GM19099 (cell line): ENCODE data around the gene SPATA1.

Experiments
- POLR2A ChIP-seq: IDR thresholded peaks from 3 replicates; pipeline ENCODE4 v1.6.1; 2011; ENCODE audit warnings: low read depth; ENCODE audit not compliant: insufficient read length; ENCODE audit errors: extremely low read depth

Gene SPATA1, protein sequence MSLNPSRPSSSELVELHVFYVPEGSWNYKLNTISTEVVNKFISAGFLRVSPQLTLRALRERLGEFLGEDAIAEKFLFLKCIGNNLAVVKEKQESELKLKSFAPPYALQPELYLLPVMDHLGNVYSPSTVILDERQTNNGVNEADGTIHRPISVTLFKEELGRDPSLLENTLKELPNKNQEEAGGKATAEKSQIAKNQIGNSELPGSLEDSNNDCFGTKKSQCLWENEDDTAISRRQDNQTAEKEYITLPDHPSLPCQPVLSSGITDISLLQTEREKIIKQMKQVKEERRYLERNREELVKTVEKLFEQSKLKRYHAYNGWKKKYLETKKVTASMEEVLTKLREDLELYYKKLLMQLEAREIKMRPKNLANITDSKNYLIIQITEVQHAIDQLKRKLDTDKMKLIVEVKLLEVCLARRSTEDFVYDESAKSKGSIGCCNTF

DNA sequence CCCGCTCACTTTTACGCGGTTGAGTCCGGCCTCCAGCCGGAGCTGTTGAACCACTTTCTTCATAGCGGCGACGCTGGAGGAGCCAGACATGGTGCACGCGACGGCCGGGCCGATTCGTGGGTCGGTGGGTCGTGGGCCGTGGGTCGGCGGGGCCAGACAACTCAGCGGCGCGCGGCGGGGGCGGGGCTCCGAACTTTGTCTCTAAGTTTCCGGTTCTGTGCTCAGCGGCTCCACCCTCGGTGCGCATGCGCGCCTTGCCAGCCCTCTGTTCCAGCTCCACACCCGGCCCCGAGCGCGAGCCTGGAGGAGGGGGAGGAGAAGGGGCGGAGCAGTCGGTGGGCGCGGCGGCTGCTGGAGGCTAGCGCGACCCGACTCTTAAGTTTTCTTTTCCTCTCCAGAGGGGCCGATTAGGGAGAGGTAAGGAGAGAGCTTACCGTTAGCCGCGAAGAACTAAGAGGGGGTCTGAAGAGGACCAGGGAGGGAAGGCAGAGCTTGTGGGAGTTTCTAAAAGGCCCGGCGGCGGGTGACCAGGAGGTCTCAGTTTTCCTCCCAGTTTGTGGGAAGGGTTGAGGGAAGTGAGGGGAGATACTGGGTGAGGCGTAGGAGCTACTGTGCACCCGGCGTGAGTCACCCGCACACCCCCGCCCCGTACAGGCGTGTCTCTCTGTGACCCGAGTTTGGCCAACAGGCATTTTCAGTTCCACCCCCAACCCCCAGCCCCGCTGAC lies at the start of gene SPATA1, which contains the start of gene GNG5:
Gene SPATA1 (plus strand): TSS at position 385 of the 727 bp plus-strand sequence. CDS start 9,974 bp downstream, outside the sequence.
Gene GNG5 (minus strand): TSS at position 580 of the 727 bp plus-strand sequence. CDS start 490 bp downstream, at position 90.
- TF ChIP-seq POLR2A = peak; percentile 82

DNA sequence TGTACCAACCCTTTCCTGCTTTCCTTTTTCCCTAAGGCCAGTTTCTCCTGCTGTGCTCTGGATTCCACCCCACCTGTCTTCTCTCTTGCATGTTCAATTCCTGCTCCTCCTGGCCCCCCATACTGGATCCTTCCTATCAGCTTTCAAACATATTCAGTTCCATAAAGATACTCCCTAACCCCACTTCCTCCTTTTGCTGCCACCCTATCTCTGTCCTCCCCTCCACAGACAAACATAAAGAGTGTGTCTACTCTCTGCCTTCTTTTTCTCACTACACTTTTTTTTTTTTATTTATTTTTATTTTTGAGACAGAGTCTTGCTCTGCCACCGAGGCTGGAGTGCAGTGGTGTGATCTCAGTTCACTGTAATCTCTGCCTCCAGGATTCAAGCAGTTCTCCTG lies 44.1 kb upstream of the SPATA1 start:
- TF ChIP-seq POLR2A = no peak

DNA sequence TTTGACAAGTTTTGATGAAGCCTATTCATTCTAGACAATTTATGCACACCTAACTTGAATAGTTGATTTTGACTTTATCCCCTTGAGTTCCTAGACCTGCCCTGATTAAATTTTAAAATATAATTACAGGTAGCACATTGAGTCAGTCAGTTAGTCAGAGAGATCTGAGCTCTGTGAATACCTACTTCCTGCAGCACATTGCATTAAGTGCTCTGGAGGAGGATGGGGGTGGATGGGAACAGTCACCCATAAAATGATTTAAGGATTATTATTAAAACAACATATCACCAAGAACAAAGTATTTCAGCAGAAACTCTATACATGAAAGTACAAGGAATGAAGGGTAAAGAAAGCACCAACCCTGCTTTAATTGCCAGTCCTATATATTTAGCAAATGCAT lies 38.9 kb upstream of the SPATA1 start:
- TF ChIP-seq POLR2A = no peak

DNA sequence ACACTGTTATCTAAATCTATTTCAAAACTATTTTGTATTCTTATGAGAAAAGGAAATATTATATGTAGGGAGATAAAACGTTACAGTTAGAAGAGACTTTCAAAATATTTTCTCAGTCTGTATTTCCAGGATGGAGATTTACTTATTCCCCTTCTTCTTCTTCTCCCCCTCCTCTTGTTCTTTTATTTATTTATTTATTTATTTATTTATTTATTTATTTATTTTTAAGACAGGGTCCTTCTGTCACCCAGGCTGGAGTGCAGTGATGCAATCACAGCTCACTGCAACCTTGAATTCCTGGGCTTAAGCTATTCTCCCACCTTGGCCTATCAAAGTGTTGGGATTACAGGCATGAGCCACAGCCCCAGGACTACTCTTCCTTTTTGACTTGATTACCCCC lies 30.0 kb upstream of the SPATA1 start:
- TF ChIP-seq POLR2A = no peak

DNA sequence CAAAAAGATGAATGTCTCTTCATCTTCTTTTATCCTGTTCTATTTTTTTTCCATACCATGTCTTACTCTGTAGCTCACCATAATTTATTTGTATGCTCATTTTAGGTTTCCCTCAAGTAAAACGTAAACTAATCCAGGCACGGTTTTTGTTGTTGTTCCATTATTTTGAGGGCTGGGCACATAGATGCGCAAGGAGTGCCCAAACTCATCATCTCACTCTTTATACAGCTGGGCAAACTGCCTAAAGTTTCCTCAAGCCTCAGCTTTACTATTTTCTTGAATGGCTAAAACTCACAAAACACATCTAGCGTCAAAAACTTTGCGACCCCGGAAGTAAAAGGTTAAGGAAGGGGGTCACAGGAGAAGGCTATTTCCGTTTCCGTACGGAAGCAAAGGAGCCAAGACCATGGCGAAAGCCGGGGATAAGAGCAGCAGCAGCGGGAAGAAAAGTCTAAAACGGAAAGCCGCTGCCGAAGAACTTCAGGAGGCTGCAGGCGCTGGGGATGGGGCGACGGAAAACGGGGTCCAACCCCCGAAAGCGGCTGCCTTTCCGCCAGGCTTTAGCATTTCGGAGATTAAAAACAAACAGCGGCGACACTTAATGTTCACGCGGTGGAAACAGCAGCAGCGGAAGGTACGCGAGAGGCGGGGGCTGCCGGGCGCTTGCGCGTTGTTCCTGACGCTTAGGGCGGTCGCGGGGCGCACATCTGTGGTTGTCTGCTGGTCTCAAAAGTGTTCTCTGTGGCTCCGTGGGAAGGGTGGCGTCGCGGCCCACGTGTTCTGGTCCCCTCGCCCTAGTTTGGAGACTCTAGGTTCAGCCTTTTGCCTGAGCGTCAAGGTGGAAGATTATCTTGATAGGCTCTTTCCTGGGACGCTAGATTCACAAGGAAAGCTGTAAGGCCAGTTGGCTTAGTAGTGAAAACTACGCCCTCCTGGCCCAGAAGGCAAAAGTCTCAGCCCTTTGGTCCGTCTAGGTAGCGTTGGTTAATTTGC lies 27.0 kb upstream of the SPATA1 start, which contains the start of gene RPF1:
Gene RPF1 (plus strand): TSS at position 391 of the 993 bp plus-strand sequence. CDS start 16 bp downstream, at position 407.
- peak; percentile 77 for TF ChIP-seq POLR2A

DNA sequence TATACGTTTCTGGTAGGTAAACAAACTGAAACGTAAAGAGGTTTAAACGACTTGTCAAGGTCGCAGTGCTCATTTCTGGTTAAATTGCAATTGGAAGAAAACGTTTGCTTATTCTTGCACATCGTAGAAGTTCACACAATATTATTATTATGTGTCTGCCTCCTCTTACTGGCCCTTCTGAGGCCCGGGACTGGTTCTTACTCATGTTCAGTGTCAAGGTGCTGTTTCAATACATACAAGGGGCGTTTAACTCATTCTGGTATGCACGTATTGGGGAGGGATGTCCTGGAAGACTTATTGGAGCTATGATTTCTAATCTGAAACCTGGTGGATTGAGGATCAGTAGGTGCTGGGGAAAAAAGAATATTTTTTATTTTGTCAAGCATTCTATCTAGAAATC lies 26.2 kb upstream of the SPATA1 start:
- TF ChIP-seq POLR2A = no peak

DNA sequence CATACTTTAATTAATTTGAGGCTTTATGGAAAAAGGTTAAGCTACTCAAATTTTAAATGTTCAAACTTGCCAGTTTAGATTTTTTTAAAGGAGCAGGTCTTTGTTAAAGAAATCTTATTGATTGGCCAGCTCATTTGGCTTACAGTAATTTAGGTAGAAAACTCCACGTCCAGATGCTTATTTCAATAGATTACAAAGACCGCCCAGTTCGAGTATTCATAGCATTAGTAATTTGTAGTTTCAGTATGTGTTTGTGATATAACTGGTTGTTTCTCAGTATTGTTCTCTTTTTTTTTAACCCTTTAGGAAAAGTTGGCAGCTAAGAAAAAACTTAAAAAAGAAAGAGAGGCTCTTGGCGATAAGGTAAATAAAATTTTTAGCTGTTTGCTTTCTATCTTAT lies 25.5 kb upstream of the SPATA1 start:
- no peak for TF ChIP-seq POLR2A

DNA sequence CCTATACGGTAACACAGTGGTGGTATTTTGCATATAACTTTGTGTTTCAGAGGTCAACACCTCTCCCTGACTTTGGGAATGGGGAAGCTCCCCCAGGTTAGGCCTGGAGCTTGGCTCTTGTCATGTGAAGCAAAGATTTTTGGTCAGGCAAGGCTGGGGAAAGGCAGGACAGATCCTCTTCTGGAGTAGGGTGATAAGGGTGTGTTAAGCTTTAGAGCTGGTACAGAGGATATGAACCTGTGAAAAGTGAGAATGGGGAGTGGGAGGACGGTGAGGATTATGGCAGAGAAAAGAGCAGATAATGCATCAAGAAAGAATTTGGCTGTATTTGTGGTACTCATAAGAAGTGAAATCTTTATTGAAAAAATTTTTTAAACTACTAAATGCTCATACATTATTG lies 24.9 kb upstream of the SPATA1 start:
- TF ChIP-seq POLR2A = no peak

DNA sequence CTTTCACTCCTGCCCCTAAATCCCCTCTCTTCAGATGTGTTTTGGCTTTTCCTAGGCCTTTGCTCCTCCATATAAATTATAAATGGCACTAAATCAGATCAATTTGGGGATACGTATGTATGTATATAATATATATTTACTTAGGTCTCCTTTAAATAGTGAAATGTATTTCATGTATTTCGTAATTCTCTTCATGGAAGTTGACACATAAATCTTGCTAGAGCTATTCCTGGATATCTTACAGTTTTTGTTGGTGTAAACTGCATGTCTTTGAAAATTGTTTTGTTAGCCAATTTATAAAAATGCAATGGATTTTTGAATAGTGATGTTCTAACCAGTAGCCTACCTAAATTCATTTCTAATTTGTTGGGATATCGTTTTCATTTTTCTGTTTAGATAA lies 18.1 kb upstream of the SPATA1 start:
- TF ChIP-seq POLR2A = no peak

DNA sequence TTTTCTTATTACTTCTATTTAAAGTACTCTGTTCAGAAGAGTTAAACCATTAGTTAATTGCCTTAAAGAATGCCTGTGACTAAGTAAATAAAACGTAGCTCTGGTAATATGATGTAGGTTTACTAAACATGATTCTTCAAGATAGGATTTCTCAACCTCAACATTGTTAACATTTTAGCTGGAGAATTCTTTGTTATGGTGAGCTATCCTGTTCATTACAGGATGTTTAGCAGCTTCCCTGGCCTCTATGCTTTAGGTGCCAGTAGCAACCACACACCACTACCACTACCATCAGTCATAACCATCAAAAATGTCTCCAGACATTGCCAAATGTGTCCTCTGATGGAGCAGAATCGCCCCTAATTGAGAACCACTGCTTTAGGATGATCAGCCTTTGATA lies 16.4 kb upstream of the SPATA1 start:
- TF ChIP-seq POLR2A = no peak

DNA sequence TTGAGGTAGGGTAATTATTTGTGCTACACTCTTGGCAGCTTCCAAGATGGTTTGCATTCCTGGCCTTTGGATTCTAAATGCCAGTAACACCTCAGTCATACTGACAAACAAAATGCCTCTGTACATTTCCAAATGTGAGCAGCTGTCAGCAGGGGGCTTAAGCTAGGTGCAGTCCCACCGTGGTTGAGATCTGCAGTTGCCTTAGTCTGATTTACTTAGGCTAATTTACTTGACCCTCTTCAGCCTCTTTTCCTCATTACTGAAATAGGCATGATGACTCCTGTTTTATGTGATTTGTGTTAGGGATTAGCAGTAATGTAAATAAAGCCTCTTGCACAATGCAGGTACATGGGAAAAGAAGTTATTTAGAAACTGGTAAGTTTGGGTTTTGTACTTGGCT lies 13.5 kb upstream of the SPATA1 start:
- TF ChIP-seq POLR2A = no peak

DNA sequence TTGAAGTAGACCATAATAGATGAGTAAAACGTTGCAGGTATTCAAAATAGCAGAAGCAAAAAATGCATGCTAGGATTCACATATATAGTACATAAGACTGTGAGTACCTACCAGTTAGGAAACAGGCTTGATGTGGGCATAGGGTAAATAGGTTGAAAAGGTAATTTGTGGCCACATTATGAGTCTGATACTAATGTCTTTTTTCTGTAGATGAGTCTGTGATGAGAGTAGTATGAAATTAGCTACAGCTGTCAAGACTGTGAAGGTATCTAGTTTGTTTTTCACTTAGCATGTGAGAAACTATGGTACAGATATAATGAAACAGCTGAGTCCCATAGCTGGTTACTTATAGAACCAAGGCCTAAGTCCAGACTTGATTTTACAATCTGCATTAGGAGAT lies 12.4 kb upstream of the SPATA1 start:
- no peak for TF ChIP-seq POLR2A

DNA sequence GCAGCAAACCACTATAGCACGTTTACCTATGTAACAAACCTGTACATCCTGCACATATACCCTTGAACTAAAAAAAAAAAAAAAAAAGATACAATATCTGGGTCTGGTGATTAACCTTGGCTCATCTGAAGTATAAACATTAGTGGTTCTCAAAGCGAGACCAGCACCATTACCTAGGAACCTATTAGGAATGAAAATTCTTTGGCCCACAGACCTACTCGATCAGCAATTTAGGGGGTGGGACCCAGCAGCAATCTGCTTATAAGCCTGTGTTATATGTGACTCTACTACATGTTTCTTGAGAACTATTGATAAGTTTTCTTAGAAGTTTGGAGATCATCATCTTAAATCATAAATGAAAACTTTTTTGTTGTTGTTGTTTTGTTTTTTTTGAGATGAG lies 9.7 kb upstream of the SPATA1 start:
- TF ChIP-seq POLR2A = no peak

DNA sequence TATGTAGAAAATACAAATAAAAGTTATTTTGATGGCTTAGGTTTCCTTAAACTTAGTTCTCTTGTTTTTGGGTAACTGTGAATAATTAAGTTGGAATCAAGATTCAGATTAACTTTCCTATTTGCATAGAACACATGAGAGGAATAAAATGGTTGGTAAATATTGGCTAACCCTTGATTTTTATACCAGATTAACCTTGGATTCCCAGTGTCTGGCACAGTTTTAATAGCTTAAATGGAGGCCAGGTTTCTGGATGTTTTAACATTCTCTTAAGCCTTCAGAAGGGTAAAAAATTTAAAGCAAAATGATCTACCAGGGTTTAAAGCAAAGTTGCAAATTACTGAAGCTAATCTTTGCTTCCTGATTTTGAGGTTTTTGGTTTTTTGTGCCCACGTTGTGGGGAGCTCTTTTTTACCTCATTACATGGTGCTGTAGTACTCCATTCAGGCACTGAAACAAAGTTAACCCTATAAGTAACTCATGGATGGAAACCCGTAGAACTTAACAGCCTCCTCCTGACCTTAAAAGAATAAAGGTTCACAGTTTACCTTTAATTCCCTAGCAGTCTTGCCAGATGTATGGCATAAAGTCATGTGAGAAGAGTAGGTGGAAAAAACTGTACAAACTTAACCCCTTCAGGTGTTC lies 8.4 kb upstream of the SPATA1 start:
- no peak for TF ChIP-seq POLR2A
